Activated CD8-positive, alpha-beta memory T cell treated with anti-CD3 and anti-CD28 coated beads for 48 hours (primary cell): ENCODE measurements around the gene ZNF429.
"Not testable (repeated sequence)": the region's sequence is repeated elsewhere in the genome, so short reads cannot be mapped to it uniquely, and the experiment has no call there.

Source experiments
- DNase-seq, 3 experiments: peaks; one replicate each; pipeline ENCODE4 v3.0.0-alpha.2; 2020; ENCODE audit warnings: low read depth in 2 of 3, low spot score in 2 of 3

Gene ZNF429

DNA sequence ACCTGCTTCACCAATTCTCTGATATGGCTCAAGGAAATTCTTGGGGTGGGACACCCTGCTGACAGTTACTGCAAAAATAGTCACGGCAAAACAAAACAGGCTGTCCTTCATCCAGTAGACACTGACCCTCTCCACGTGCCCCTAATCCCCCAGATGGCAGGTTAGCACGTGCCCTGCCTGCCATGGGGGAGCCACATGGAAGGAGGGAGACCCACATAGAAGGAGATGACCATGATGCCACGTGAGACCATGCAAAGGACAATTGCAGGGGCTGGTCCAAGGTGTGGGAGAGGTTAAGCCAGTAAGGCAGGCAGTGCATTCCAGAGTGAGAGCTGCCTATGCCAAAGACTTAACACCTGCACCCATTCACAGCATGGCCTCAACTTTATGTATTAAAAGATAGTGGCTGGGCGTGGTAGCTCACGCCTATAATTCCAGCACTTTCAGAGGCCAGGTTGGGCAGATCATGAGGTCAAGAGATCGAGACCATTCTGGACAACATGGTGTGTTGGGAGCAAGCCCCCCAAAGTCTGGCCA, 82.7 kb downstream of the ZNF429 start:
- no peak for DNase-seq

GRCh38 chr19:21590867-21591266, 85.5 kb downstream of the ZNF429 start:
- no peak for DNase-seq

DNA sequence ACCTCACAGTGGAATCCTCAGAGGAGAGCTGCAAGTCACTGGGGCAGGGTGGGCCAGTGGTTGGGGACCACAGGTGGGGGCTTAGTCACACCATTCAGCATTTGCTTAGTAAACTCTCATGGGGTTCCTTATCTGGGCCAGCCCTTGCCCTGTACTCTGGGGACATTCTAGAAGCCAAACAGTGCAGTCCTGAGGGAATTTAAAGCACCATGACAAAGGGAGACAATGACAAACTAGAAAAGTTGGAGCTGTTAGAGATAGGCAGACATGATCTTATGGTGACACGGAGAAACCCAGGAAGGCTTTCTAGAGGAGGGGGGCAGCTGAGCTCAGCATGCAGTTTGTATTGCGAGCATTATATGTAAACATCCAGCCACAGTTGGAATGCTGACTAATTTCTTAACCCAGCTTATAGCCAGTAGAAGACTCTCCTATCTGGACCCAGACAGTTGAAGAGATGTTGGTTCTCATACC, 87.6 kb downstream of the ZNF429 start:
- DNase-seq, result no peak

DNA sequence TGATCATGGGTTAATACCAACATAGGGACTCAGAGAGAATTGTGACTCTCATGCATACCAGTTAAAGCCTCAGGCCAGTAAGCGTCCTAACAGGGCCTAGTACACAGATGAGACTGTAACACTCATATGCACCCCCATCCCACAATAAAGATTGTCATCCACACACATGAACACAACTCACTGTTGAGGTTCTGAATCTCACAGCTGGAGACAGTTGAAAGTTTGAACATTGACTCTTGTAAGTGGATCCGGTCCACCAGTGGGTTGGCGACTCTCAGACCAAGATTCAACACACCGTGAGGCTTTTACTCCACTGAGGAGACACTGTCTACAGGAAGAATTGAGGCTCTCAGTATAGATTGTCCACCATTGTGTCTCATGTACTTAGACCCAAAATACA, 88.1 kb downstream of the ZNF429 start:
- no peak for DNase-seq

- DNase-seq, result no peak
Measured at GRCh38 chr19:21593934-21594820, 88.8 kb downstream of the ZNF429 start.

GRCh38 chr19:21595185-21595584, 89.8 kb downstream of the ZNF429 start:
- no peak for DNase-seq

DNA sequence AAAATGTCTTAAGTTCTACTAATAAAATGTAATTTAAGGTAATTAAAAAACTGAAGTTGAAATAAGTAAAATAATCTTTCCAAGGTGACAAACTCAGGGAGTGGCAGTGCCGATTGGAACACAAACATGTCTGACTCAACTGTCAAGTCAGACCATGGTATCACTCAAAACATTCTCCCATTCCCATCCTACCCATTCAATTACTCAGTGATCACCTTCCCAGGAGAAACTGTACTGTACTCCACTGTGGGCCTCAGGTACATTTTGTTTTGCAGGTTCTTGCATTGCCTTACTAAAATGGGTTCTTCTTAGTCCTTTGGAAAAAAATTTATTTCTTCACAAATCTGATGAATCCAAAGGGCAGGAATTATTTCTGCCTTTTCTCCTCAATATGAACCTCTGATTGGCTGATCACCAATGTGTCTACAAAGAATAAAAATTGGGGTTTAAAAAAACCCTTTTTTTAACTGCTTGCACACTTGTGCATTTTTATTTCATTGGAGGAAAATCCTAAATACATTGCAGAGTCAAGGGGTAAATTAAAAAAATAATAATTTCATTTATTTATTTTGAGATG, 96.8 kb downstream of the ZNF429 start:
- no peak for DNase-seq

GRCh38 chr19:21602659-21603430, 97.4 kb downstream of the ZNF429 start:
- DNase-seq, result not testable (repeated sequence)

DNA sequence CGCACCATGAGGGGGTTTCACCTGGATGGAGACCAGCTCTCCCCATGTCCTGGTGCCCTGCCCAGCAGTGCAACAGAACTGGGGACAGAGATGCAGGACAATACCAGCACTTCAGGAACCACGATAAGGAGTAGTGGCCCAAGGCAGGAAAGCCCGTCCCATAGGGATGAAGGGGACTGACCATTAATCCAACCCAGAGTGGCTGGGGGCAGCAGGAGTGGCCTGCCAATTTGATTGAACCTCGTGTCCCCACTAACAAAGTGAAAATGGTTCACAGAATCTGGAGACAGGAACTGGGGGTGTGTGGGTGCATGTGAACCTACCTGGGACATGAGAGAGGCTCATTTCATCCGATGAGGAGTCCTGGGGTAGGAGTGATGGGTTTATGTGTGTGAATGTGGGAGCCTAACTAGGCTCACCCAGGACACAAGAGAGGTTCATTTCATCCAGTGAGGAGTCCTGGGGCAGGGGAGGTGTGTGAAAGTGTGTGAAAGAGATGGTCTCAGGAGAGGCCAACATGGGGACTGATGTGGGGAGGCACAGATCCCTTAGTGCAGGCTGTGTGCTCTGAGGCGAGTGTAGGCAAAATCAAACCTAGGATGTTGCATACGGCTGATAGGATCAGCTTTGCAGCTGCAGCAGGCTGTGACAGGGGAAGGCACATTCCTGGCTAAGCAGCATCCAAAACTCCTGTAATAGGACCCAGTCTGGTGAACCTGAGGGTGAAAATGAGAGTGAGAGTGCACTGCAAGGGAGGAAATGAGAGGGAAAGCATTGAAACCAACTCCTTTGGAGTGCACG, 98.2 kb downstream of the ZNF429 start:
- no peak for DNase-seq

- DNase-seq, result no peak
Measured at GRCh38 chr19:21604351-21604926, 99.0 kb downstream of the ZNF429 start.
